C4-2B (cell line): ENCODE results near the gene AP1S3.
"Not testable (repeated sequence)": the region's sequence is repeated elsewhere in the genome, so short reads cannot be mapped to it uniquely, and the experiment has no call there.

Experiments used
- H3K27ac ChIP-seq: fragments of 450-650 bp; 2 replicates; pipeline ENCODE4 v1.5.1; 2017
- CTCF ChIP-seq: fragments of 450-650 bp; conservative IDR thresholded peaks from 2 replicates; pipeline ENCODE4 v1.5.1; 2017; ENCODE audit warnings: mild to moderate bottlenecking
- ZFX ChIP-seq: fragments of 450-650 bp; IDR thresholded peaks from 2 replicates; pipeline ENCODE4 v1.6.1; 2017

Gene AP1S3

GRCh38 chr2:223824301-223824700 is 13.1 kb downstream of the AP1S3 start:
- TF ChIP-seq CTCF (no peak), ZFX (no peak)
- H3K27ac ChIP-seq: no peak overlapping the region

- H3K27ac ChIP-seq: no peak overlapping the region
- TF ChIP-seq ZFX: no peak
- no peak for TF ChIP-seq CTCF
Measured at GRCh38 chr2:223822818-223823217, 14.6 kb downstream of the AP1S3 start.

- H3K27ac ChIP-seq: no peak overlapping the region
- no peak for TF ChIP-seq CTCF
- TF ChIP-seq ZFX: no peak
Measured at GRCh38 chr2:223820549-223820948, 16.8 kb downstream of the AP1S3 start.

GRCh38 chr2:223819891-223820290 is 17.5 kb downstream of the AP1S3 start:
- TF ChIP-seq CTCF (no peak), ZFX (no peak)
- H3K27ac ChIP-seq: no peak overlapping the region

- no peak overlapping the region for H3K27ac ChIP-seq
- TF ChIP-seq ZFX (no peak), CTCF (no peak)
Measured at GRCh38 chr2:223815884-223816570, 21.4 kb downstream of the AP1S3 start.

GRCh38 chr2:223815186-223815883 is 22.0 kb downstream of the AP1S3 start:
- H3K27ac ChIP-seq: no peak overlapping the region
- TF ChIP-seq CTCF (no peak), ZFX (no peak)

GRCh38 chr2:223814764-223815163 is 22.6 kb downstream of the AP1S3 start:
- H3K27ac ChIP-seq: not testable (repeated sequence)

GRCh38 chr2:223813329-223813728 is 24.1 kb downstream of the AP1S3 start:
- no peak overlapping the region for H3K27ac ChIP-seq
- no peak for TF ChIP-seq CTCF
- no peak for TF ChIP-seq ZFX
